Measurements from ENCODE around the gene MRPL3.

The MRPL3 gene

DNA sequence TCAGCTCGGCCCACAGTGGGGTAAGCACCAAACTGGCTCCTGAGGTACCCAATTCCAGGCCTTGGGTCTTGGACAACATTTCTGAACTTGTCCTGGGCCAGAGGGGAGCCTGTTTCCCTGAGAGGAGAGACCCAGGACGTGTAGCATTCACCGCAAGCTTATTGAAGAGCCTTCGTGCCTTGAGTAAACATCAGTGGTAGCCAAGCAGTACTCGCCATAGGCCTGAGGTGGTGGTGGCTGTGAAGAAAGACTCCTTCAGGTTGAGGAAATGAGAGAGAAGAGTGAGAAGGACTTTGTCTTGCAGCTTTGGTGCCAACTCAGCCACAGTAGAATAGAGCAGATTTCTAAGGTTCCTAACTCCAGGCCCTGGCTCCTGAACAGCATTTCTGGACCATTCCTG, 71.0 kb downstream of the MRPL3 start:
- TF ChIP-seq, protein P1, sequence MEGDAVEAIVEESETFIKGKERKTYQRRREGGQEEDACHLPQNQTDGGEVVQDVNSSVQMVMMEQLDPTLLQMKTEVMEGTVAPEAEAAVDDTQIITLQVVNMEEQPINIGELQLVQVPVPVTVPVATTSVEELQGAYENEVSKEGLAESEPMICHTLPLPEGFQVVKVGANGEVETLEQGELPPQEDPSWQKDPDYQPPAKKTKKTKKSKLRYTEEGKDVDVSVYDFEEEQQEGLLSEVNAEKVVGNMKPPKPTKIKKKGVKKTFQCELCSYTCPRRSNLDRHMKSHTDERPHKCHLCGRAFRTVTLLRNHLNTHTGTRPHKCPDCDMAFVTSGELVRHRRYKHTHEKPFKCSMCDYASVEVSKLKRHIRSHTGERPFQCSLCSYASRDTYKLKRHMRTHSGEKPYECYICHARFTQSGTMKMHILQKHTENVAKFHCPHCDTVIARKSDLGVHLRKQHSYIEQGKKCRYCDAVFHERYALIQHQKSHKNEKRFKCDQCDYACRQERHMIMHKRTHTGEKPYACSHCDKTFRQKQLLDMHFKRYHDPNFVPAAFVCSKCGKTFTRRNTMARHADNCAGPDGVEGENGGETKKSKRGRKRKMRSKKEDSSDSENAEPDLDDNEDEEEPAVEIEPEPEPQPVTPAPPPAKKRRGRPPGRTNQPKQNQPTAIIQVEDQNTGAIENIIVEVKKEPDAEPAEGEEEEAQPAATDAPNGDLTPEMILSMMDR (IDR thresholded peaks at IDR 0.05; ENCODE audit: insufficient read depth, low read length, missing control alignments) = no peak
- CTCF ChIA-PET = no interaction called here
- POLR2A ChIA-PET = no interaction called here

DNA sequence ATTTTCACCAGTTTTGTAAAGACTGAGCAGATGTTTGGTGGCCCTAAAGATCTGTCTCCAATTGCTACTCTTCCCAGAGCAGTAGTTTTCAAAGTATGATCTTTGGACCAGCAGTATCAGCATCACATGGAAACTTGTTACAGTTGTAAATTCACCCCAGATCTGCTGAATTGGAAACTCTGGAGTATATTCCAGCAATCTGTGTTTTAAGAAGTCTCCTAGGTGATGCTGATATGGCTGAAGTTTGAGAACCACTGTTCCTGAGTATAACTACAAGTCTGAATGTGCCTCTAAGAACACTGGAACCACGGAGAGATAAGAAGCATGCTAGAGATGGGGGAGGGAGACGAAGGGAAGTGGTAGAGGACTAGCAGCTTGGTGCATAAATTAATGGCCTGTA, 75.5 kb downstream of the MRPL3 start:
- TF ChIP-seq, protein P1 (IDR thresholded peaks at IDR 0.05; ENCODE audit: insufficient read depth, low read length, missing control alignments) = no peak
- DNase-seq (ENCODE audit: low read depth, low spot score) = no peak
- CTCF ChIA-PET = no interaction called here
- POLR2A ChIA-PET = no interaction called here
- H3K4me3 ChIP-seq (ENCODE audit: low read depth, low read length) = no peak overlapping the region

More for the DNA sequence above, 71.0 kb downstream of the MRPL3 start:
- H3K4me3 ChIP-seq (ENCODE audit: low read depth, low read length) = no peak overlapping the region
- no peak for DNase-seq (ENCODE audit: low read depth, low spot score)

DNA sequence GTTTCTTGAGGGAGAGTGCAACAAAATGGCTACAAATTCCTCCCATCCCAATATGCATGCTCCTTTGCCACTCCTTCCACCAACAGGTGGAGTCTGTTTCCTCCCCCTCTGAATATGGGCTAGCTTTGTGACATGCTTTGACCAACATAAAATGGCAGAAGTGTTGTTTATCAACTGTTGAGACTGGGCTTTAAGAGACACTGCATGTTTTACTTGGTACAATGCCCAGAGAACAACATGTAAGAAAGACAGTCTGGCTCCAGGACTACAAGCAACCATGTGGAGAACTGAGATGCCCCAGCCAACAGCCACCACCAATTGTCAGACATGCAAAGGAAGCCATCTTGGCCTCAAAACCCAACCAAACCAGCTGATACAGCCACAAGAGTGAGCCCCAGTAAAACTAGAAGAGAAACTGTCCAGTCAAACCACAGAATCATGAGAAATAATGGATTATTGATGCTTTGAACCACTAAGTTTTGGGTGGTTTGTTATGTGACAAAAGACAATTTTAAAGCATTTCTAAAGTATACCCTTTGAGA, 80.7 kb downstream of the MRPL3 start:
- POLR2A ChIA-PET = no interaction called here
- DNase-seq (ENCODE audit: low read depth, low spot score) = no peak

DNA sequence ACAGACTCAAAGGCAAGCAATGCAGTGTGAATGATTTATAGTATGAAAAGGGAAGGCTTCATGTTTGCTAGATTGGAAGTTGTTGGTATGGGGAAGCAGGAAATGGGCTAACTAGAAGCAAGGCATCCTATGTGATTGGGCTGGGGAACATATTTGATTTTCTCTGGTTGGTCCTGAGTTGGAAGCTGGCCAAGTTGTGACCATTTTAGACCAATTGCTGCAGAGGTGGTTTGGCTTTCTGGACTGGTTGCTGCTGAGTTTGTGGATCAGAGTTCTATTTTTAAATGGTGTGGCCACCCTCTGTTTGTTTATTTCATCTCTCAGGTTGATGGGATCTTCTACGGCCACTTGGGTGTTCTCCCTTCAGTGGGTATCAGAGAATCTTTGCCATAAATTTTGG, 81.5 kb downstream of the MRPL3 start:
- POLR2A ChIA-PET = no interaction called here
- CTCF ChIA-PET = no interaction called here
- no peak for DNase-seq (ENCODE audit: low read depth, low spot score)
- no peak overlapping the region for H3K4me3 ChIP-seq (ENCODE audit: low read depth, low read length)
- TF ChIP-seq, protein P1 (IDR thresholded peaks at IDR 0.05; ENCODE audit: insufficient read depth, low read length, missing control alignments) = no peak

More for the DNA sequence above, 80.7 kb downstream of the MRPL3 start:
- CTCF ChIA-PET = no interaction called here
- H3K4me3 ChIP-seq (ENCODE audit: low read depth, low read length) = no peak overlapping the region
- TF ChIP-seq, protein P1 (IDR thresholded peaks at IDR 0.05; ENCODE audit: insufficient read depth, low read length, missing control alignments) = no peak

DNA sequence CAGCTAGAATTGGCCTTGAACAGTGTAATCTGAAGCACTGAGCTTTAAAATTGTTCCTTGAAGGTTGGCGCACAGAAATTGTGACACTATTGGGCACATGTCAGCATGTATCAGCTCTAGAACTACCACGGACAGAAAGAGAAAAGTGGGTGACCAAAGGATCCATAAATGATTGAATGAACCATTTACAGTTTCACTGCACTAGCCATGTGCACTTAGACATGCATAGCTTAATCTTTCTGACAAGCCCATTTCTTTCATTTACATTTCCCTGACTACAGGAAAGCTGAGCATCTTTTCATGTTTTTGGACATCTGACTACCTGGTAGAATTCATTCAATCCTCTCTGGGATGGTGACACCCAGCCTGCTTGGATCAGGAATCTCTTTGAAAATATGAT, 85.0 kb downstream of the MRPL3 start:
- no peak overlapping the region for H3K4me3 ChIP-seq (ENCODE audit: low read depth, low read length)
- DNase-seq (ENCODE audit: low read depth, low spot score) = no peak
- POLR2A ChIA-PET = no interaction called here
- CTCF ChIA-PET = no interaction called here
- TF ChIP-seq, protein P1 (IDR thresholded peaks at IDR 0.05; ENCODE audit: insufficient read depth, low read length, missing control alignments) = no peak
